HepG2 (cell line): ENCODE measurements around the gene OR8A1. TPM values are rescaled to one million over a fixed set of nuclear protein-coding genes. Genes with fewer than 3 reads are reported as not detected.

Experiments used
- MAFF ChIP-seq: IDR thresholded peaks from 2 replicates; pipeline ENCODE4 v1.6.1; 2011; ENCODE audit warnings: low read depth, low read length, improper control_type of control experiment
- MAFK ChIP-seq, 2 experiments: IDR thresholded peaks in 1 of 2; conservative IDR thresholded peaks in 1 of 2; 2 replicates each; pipeline ENCODE4 v1.6.1; 2011; ENCODE audit warnings: improper control_type of control experiment in 2 of 2, low read length in 2 of 2
- MLX ChIP-seq: IDR thresholded peaks from 2 replicates; pipeline ENCODE4 v1.6.1; 2016
- REST ChIP-seq, 2 experiments: IDR thresholded peaks; 2 replicates each; pipeline ENCODE4 v1.6.1; 2011 to 2012; ENCODE audit warnings: low read length in 2 of 2, borderline replicate concordance in 1 of 2, low read depth in 1 of 2, mild to moderate bottlenecking in 1 of 2, moderate library complexity in 1 of 2
- SAP130 ChIP-seq: IDR thresholded peaks from 2 replicates; pipeline ENCODE4 v1.6.1; 2016; ENCODE audit warnings: low read depth
- ZBTB25 ChIP-seq: IDR thresholded peaks from 2 replicates; pipeline ENCODE4 v1.6.1; 2018; ENCODE audit warnings: missing genetic modification reagents
- ZMYM2 ChIP-seq: sonication (generic); formaldehyde crosslinking; IDR thresholded peaks from 2 replicates; pipeline ENCODE4 v1.8.0; 2022; ENCODE audit warnings: mild to moderate bottlenecking, missing genetic modification reagents
- ZNF331 ChIP-seq: sonication (generic); formaldehyde crosslinking; IDR thresholded peaks from 2 replicates; pipeline ENCODE4 v1.4.0; 2020; ENCODE audit warnings: missing genetic modification reagents
- ZNF556 ChIP-seq: sonication (generic); formaldehyde crosslinking; IDR thresholded peaks from 2 replicates; pipeline ENCODE4 v1.4.0; 2020; ENCODE audit warnings: mild to moderate bottlenecking, missing genetic modification reagents, borderline replicate concordance
- ZNF609 ChIP-seq: sonication (generic); formaldehyde crosslinking; IDR thresholded peaks from 2 replicates; pipeline ENCODE4 v1.4.0; 2020; ENCODE audit warnings: mild to moderate bottlenecking, missing genetic modification reagents, borderline replicate concordance
- ZNF660 ChIP-seq: sonication (generic); formaldehyde crosslinking; IDR thresholded peaks from 2 replicates; pipeline ENCODE4 v1.5.1; 2020; ENCODE audit warnings: mild to moderate bottlenecking, low read depth, missing genetic modification reagents, borderline replicate concordance
- ZNF737 ChIP-seq: sonication (generic); formaldehyde crosslinking; IDR thresholded peaks from 2 replicates; pipeline ENCODE4 v1.5.0; 2020; ENCODE audit warnings: missing genetic modification reagents, mild to moderate bottlenecking, borderline replicate concordance
- polyA plus RNA-seq, 8 experiments: library from polyadenylated mRNA; depleted of rRNA in 3 of 8; stranded (reverse) in 7 of 8; unstranded in 1 of 8; fragments of >200 nt; fragmentation: Illumina TruSeq in 4 of 8; extraction: Trizol in 4 of 8; gene quantifications; 2 replicates each; pipeline versions ENCODE4 v1.2.1 to v1.2.3, GENCODE V29; 2011 to 2016; ENCODE audit warnings: low read depth in 4 of 8, missing spikeins in 1 of 8, mixed read lengths in 1 of 8; ENCODE audit not compliant: insufficient read depth in 1 of 8
- total RNA-seq, 5 experiments: library from RNA; depleted of rRNA; stranded (reverse); fragments of >200 nt; fragmentation: Illumina TruSeq; extraction: Trizol; gene quantifications; 2 replicates each; pipeline ENCODE4 v1.2.3, GENCODE V29; 2016; ENCODE audit warnings: low read depth in 1 of 5

Gene OR8A1
- total and polyA plus RNA-seq, 2 of the 13 experiments (the other 11 are each of a cell fraction or from before 2014, with no cell fraction given): not detected

- TF ChIP-seq REST (IDR thresholded peaks at IDR 0.05; ENCODE audit: borderline replicate concordance in 1 of 2, low read depth in 1 of 2, low read length in 2 of 2): peak in 1 of 2 experiments; percentile 54; a peak in 2 of 4 replicates
- no peak for TF ChIP-seq ZMYM2 (CRISPR knock-in tag)
- TF ChIP-seq MLX (CRISPR knock-in tag): no peak
- peak; percentile 87 for TF ChIP-seq MAFF
- TF ChIP-seq ZNF556: no peak
- no peak for TF ChIP-seq ZBTB25 (CRISPR knock-in tag)
- TF ChIP-seq ZNF737: no peak
- TF ChIP-seq SAP130: no peak
- no peak for TF ChIP-seq ZNF660 (CRISPR knock-in tag)
- peak; percentile 89 to 94 for TF ChIP-seq MAFK (conservative IDR thresholded peaks at IDR 0.05 in 1 of 2, IDR thresholded peaks at IDR 0.05 in 1 of 2; ENCODE audit: low read length in 2 of 2)
- no peak for TF ChIP-seq ZNF609
- no peak for TF ChIP-seq ZNF331 (CRISPR knock-in tag)
- TF ChIP-seq, all 625 proteins: peak for 3
Measured at GRCh38 chr11:124612567-124613246, 42.9 kb downstream of the OR8A1 start (continued).
